ENCODE results near the gene C20orf144.

DNA sequence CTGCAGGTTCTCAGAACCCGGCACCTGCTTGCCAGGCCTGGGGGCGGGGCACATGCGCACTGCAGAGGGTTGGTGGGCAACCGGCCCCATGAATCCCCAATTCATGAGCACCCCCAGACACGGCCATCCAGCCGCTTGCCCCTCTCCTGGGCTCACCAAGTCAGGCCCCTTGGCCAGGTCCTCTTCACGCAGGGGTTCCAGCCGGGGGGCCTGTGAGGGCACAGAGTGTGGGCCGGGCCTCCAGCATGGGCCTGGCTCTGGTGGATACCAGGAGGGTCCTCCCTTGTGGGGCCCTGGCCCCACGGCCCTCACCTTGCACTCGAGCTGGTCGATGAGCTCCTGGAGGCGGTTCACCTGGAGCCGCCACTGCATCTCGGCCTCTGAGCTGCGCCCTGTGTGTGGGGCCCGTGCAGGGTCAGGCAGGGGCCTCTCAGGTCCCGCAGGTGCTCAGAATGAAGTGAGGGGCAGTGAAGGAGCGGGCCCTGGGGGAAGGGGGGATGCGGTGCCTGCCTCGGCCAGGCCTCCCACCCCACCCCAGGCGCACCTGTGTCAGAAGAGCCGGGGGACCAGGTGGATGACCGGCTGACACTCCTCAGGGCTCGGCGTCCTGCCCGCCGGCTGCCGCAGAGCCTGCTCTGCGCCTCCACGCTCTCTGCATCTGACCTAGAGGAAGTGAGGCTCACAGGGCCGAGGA, 2.6 kb upstream of the C20orf144 start:
- TF ChIP-seq POLR2AphosphoS5 (IDR thresholded peaks at IDR 0.05; ENCODE audit: low read depth, low read length) (no peak), CTCF (IDR thresholded peaks at IDR 0.05) (no peak), SIN3A (IDR thresholded peaks at IDR 0.05; ENCODE audit: borderline replicate concordance, insufficient read depth, low read depth, low read length) (no peak), TCF7L2 (IDR thresholded peaks at IDR 0.05; ENCODE audit: low read depth, low read length) (no peak)
- TF ChIP-seq, protein P1, sequence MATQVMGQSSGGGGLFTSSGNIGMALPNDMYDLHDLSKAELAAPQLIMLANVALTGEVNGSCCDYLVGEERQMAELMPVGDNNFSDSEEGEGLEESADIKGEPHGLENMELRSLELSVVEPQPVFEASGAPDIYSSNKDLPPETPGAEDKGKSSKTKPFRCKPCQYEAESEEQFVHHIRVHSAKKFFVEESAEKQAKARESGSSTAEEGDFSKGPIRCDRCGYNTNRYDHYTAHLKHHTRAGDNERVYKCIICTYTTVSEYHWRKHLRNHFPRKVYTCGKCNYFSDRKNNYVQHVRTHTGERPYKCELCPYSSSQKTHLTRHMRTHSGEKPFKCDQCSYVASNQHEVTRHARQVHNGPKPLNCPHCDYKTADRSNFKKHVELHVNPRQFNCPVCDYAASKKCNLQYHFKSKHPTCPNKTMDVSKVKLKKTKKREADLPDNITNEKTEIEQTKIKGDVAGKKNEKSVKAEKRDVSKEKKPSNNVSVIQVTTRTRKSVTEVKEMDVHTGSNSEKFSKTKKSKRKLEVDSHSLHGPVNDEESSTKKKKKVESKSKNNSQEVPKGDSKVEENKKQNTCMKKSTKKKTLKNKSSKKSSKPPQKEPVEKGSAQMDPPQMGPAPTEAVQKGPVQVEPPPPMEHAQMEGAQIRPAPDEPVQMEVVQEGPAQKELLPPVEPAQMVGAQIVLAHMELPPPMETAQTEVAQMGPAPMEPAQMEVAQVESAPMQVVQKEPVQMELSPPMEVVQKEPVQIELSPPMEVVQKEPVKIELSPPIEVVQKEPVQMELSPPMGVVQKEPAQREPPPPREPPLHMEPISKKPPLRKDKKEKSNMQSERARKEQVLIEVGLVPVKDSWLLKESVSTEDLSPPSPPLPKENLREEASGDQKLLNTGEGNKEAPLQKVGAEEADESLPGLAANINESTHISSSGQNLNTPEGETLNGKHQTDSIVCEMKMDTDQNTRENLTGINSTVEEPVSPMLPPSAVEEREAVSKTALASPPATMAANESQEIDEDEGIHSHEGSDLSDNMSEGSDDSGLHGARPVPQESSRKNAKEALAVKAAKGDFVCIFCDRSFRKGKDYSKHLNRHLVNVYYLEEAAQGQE (IDR thresholded peaks at IDR 0.05; ENCODE audit: insufficient read depth in 1 of 2, low read depth in 2 of 2, low read length in 1 of 2): no peak
